HepG2 (cell line): ENCODE measurements around the gene BEX2. TPM values are rescaled to one million over a fixed set of nuclear protein-coding genes. Genes with fewer than 3 reads are reported as not detected.

Experiments used
- ATAC-seq: fragments of 200-7000 bp; cut with Tn5 transposase; 3 replicates; pipeline ENCODE4 v1.9.1; 2020; ENCODE audit warnings: mild to moderate bottlenecking, moderate library complexity
- BruUV-seq: library from RNA; stranded (reverse); fragments of 400-500 nt; replicated peaks from 2 replicates; lab custom pipeline; 2021; lab: Mats Ljungman, UMichigan
- CTCF ChIA-PET: fragments of 300-600 bp; formaldehyde crosslinking; extraction: SDS; loops from one replicate; lab custom pipeline; 2021; ENCODE audit warnings: low total read pairs, inconsistent platforms, low intra/inter-chr PET ratio; lab: Yijun Ruan, JAX
- POLR2A ChIA-PET: fragments of 350-600 bp; sonication (Branson Sonifier 250); formaldehyde crosslinking; loops from one replicate; lab custom pipeline; 2020; ENCODE audit warnings: antibody characterized with exemption, inconsistent platforms; lab: Yijun Ruan, JAX
- DNase-seq: peaks from one replicate; pipeline ENCODE4 v3.0.0-alpha.2; 2015; ENCODE audit warnings: low spot score
- FAIRE-seq: peaks from 3 replicates; lab custom pipeline; 2011; peaks lifted over from hg19 to GRCh38; lab: Jason Lieb, UNC
- H2AFZ ChIP-seq: one replicate; pipeline ENCODE4 v1.6.1; 2011; ENCODE audit warnings: low read length, inconsistent platforms
- H3K27ac ChIP-seq: fragments of 300-600 bp; 3 replicates; pipeline ENCODE4 v1.8.0; 2011; ENCODE audit warnings: mixed run types, mild to moderate bottlenecking, mixed read lengths, low read length, inconsistent platforms; ENCODE audit not compliant: insufficient read depth; ENCODE audit errors: extremely low read length
- H3K27me3 ChIP-seq, 2 experiments: fragments of 200-600 bp in 1 of 2; 2 replicates in 1 of 2; 3 replicates in 1 of 2; pipeline versions ENCODE4 v1.6.0 to v1.8.0; 2011; ENCODE audit warnings: low read length in 2 of 2, mild to moderate bottlenecking in 2 of 2, moderate library complexity in 2 of 2, inconsistent platforms in 1 of 2; ENCODE audit not compliant: insufficient read depth in 2 of 2, control insufficient read depth in 1 of 2
- H3K36me3 ChIP-seq, 2 experiments: fragments of 200-600 bp in 1 of 2; replicated peaks in 1 of 2; 2 replicates in 1 of 2; 3 replicates in 1 of 2; pipeline versions ENCODE4 v1.5.1 to v1.8.0; 2011; ENCODE audit warnings: low read length in 2 of 2, inconsistent platforms in 1 of 2; ENCODE audit not compliant: insufficient read depth in 2 of 2, control insufficient read depth in 1 of 2
- H3K4me1 ChIP-seq: 2 replicates; pipeline ENCODE4 v1.5.1; 2012; ENCODE audit warnings: low read length, inconsistent platforms; ENCODE audit not compliant: insufficient read depth
- H3K4me2 ChIP-seq: 2 replicates; pipeline ENCODE4 v1.6.0; 2011; ENCODE audit warnings: low read depth, low read length, inconsistent platforms
- H3K4me3 ChIP-seq, 3 experiments: fragments of 200-600 bp in 1 of 3; sonication (generic), shearing (Covaris generic) in 1 of 3; replicated peaks in 1 of 3; 2 replicates each; pipeline ENCODE4 v1.5.1; 2011 to 2016; ENCODE audit warnings: low read length in 3 of 3, inconsistent platforms in 2 of 3, low read depth in 2 of 3, mild to moderate bottlenecking in 2 of 3, control low read depth in 1 of 3, mixed read lengths in 1 of 3; ENCODE audit not compliant: insufficient read depth in 1 of 3
- H3K79me2 ChIP-seq: one replicate; pipeline ENCODE4 v1.6.1; 2011; ENCODE audit warnings: low read length, inconsistent platforms; ENCODE audit not compliant: insufficient read depth
- H3K9ac ChIP-seq: 2 replicates; pipeline ENCODE4 v1.6.0; 2011; ENCODE audit warnings: mild to moderate bottlenecking, low read depth, low read length, inconsistent platforms; ENCODE audit not compliant: insufficient read depth
- H3K9me3 ChIP-seq: 2 replicates; pipeline ENCODE4 v1.5.1; 2012; ENCODE audit warnings: mild to moderate bottlenecking, low read length
- H4K20me1 ChIP-seq: 2 replicates; pipeline ENCODE4 v1.6.0; 2011; ENCODE audit warnings: inconsistent platforms, mild to moderate bottlenecking, low read length, moderate library complexity; ENCODE audit not compliant: insufficient read depth
- HOXA7 ChIP-seq: sonication (generic); formaldehyde crosslinking; IDR thresholded peaks from 2 replicates; pipeline ENCODE4 v1.8.1; 2022; ENCODE audit warnings: mild to moderate bottlenecking, missing genetic modification reagents, moderate library complexity
- U2AF2 ChIP-seq: fragments of 200-400 bp; formaldehyde crosslinking; IDR thresholded peaks from 2 replicates; pipeline ENCODE4 v1.6.1; 2017; ENCODE audit warnings: low read depth, mild to moderate bottlenecking, low read length
- YEATS4 ChIP-seq: sonication (generic); formaldehyde crosslinking; IDR thresholded peaks from 2 replicates; pipeline ENCODE4 v1.4.0; 2020; ENCODE audit warnings: missing genetic modification reagents, borderline replicate concordance
- WGBS: methylation state at CpG from one replicate; pipeline ENCODE4 v1.1.6; 2017; ENCODE audit warnings: low lambda C conversion rate; 5-methylcytosine and 5-hydroxymethylcytosine counted together
- in situ Hi-C: cut with HindIII; loops from 2 replicates; pipeline ENCODE4 v1.10.0; 2017; ENCODE audit warnings: low pct_unique_long_range_greater_than_20kb; ENCODE audit not compliant: extremely low pct_ligation_motif_present
- intact Hi-C: fragments of 100-400 bp; cut with micrococcal nuclease; formaldehyde crosslinking; loops from one replicate; pipeline ENCODE4 v1.10.0; 2022; ENCODE audit not compliant: unreplicated experiment
- polyA plus RNA-seq, 8 experiments: library from polyadenylated mRNA; depleted of rRNA in 3 of 8; stranded (reverse) in 7 of 8; unstranded in 1 of 8; fragments of >200 nt; fragmentation: Illumina TruSeq in 4 of 8; extraction: Trizol in 4 of 8; gene quantifications; 2 replicates each; pipeline versions ENCODE4 v1.2.1 to v1.2.3, GENCODE V29; 2011 to 2016; ENCODE audit warnings: low read depth in 4 of 8, missing spikeins in 1 of 8, mixed read lengths in 1 of 8; ENCODE audit not compliant: insufficient read depth in 1 of 8
- total RNA-seq, 5 experiments: library from RNA; depleted of rRNA; stranded (reverse); fragments of >200 nt; fragmentation: Illumina TruSeq; extraction: Trizol; gene quantifications; 2 replicates each; pipeline ENCODE4 v1.2.3, GENCODE V29; 2016; ENCODE audit warnings: low read depth in 1 of 5

BEX2 gene
- total and polyA plus RNA-seq, 2 of the 13 experiments (the other 11 are each of a cell fraction or from before 2014, with no cell fraction given) = 0.46 to 0.54 TPM

DNA sequence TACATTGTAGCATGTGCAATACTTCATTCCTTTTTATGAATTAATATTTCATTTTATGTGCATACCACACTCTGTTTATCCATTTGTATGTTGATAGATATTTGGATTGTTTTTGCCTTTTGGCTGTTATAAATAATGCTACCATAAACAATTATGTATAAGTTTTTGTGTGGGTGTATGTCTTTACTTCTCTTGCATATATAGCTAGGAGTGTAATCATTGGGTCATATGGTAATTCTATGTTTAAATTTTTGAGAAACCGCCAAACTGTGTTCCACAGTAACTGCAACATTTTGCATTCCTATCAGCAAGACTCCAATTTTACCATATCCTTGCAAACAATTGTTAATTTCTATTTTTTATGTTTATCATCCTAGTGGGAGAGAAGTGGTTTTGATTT is 31.2 kb downstream of the BEX2 start:
- intact Hi-C loops (no loop called here), in situ Hi-C loops (no loop called here)
- no peak overlapping the region for H2AFZ ChIP-seq
- no peaks in the 10 kb centered on the region for H3K79me2 ChIP-seq
- no peaks in the 10 kb centered on the region for H3K36me3 ChIP-seq
- H3K9me3 ChIP-seq = no peaks in the 10 kb centered on the region
- H3K9ac ChIP-seq = no peak overlapping the region
- ChIA-PET POLR2A (no interaction called here), CTCF (no interaction called here)
- ATAC-seq (no peak), DNase-seq (no peak), FAIRE-seq (no peak)
- no TSS peak for BruUV-seq
- no peak overlapping the region for H3K4me2 ChIP-seq
- H3K4me3 ChIP-seq = no peak overlapping the region
- WGBS = 6% methylated on average over 1 of the region's 1 CpG
- H3K27ac ChIP-seq = no peak overlapping the region
- H4K20me1 ChIP-seq = no peaks in the 10 kb centered on the region
- H3K27me3 ChIP-seq = no peaks in the 10 kb centered on the region
- no peaks in the 10 kb centered on the region for H3K4me1 ChIP-seq
- TF ChIP-seq HOXA7 (CRISPR knock-in tag) = no peak

DNA sequence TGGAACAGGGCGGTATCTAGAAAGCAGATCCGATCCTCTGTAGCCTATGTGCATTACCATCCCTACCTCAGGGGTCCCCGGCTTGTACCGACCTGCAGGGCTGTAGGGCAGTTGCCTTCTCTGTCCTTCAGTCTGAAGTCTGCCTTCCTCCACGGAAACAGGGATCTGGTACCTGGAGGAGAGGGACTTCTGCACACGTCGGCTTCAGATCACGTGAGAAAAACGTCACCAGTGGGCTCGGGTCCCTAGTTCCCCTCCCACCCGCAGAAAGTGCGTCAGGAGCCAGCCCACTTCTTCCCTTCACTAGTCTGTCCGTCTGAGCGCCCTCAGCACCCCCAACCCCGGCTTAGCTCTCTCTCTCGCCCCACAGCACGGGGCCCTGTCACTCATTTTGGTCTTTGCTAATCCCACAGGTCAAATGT is 34.2 kb downstream of the BEX2 start, which contains the start of gene TCEAL5:
Gene TCEAL5, minus strand, starts transcription at position 170 of the 422 bp plus-strand sequence. CDS start 2,187 bp downstream, outside the sequence.
- H3K4me1 ChIP-seq = no peaks in the 10 kb centered on the region
- WGBS = 6% methylated on average over 5 of the region's 17 CpGs
- no peak for ATAC-seq
- no peak within 1 kb of the TSS for H3K4me3 ChIP-seq
- in situ Hi-C loops = no loop called here
- intact Hi-C loops = no loop called here
- no peak for DNase-seq
- FAIRE-seq = no peak
- H3K36me3 ChIP-seq = no peaks in the 10 kb centered on the region
- no peak within 1 kb of the TSS for H3K27ac ChIP-seq
- H3K79me2 ChIP-seq = no peaks in the 10 kb centered on the region
- H3K9me3 ChIP-seq = no peaks in the 10 kb centered on the region
- ChIA-PET POLR2A (no interaction called here), CTCF (no interaction called here)
- H3K4me2 ChIP-seq = no peak within 1 kb of the TSS
- H4K20me1 ChIP-seq = no peaks in the 10 kb centered on the region
- no peak for TF ChIP-seq YEATS4 (CRISPR knock-in tag)
- no peak for TF ChIP-seq U2AF2
- H3K27me3 ChIP-seq = no peaks in the 10 kb centered on the region
- no peak within 1 kb of the TSS for H3K9ac ChIP-seq
- no TSS peak for BruUV-seq
- no peak within 1 kb of the TSS for H2AFZ ChIP-seq
